ENCODE data around the gene NCF4. TPM values are rescaled to one million over a fixed set of nuclear protein-coding genes. Genes with fewer than 3 reads are reported as not detected.

Gene NCF4
- total and polyA plus RNA-seq, 2 of the 4 experiments (the other 2 are of a cell fraction), result not detected

DNA sequence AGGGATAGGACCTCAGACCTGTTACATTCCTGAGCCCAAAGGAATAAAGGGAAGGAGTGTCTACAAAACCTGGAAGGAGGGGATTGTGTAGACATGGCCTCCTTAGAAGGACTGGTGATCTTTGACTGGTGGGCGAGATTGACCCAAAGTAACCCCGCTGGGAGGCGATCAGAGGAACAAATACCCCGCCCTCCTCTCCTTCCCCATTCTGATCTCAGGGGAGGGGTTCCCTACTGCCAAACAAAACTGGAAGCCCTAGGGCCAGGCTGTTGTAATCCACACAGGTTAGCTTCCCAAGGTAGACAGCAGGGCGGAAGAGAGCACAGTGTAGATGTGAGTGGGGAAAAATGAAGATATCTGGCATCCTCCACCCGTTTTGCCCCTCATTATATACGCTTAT is 24.7 kb downstream of the NCF4 start:
- POLR2A ChIA-PET (ENCODE audit: unreplicated experiment), result no interaction called here
- H3K27me3 ChIP-seq (ENCODE audit: control insufficient read depth, insufficient read depth, low read length), result peaks cover 6% of the 10 kb centered on the region
- dilution Hi-C loops (cut with HindIII; ENCODE audit: low sequenced_read_pairs, unreplicated experiment), result no loop called here

More for the DNA sequence above, 24.7 kb downstream of the NCF4 start:
- no peaks in the 10 kb centered on the region for H4K20me1 ChIP-seq (ENCODE audit: insufficient read depth, low read length)
- no peak overlapping the region for H3K4me3 ChIP-seq (ENCODE audit: insufficient read depth, low read depth, low read length)
- H2BK20ac ChIP-seq (ENCODE audit: low read depth, low read length), result no peak overlapping the region
- intact Hi-C loops (cut with micrococcal nuclease), result no loop called here
- H3K23ac ChIP-seq (ENCODE audit: low read depth, low read length), result no peak overlapping the region
- no peak overlapping the region for H3K9ac ChIP-seq (ENCODE audit: low read depth, low read length)
- H2AK9ac ChIP-seq (replicated peaks; ENCODE audit: low read depth, low read length, poor library complexity), result no peak overlapping the region
- H2BK5ac ChIP-seq (ENCODE audit: low read depth, low read length, poor library complexity, severe bottlenecking), result no peak overlapping the region
- CTCF ChIA-PET, result no interaction called here
- no peak overlapping the region for H3K4me2 ChIP-seq (ENCODE audit: low read depth, low read length)
- no peak overlapping the region for H4K5ac ChIP-seq (ENCODE audit: low read depth, low read length)
- no peaks in the 10 kb centered on the region for H3K9me1 ChIP-seq (ENCODE audit: insufficient read depth, low read length)
- in situ Hi-C loops (cut with MboI; ENCODE audit: low sequenced_read_pairs), result no loop called here
- H3K14ac ChIP-seq (replicated peaks; ENCODE audit: low read depth, low read length), result no peak overlapping the region
- H4K8ac ChIP-seq (ENCODE audit: low read depth in 2 of 2, low read length in 2 of 2), result no peak overlapping the region
- no peak overlapping the region for H2BK15ac ChIP-seq (ENCODE audit: low read depth, low read length)
- no TSS peak for BruUV-seq (replicated peaks)
- no peak overlapping the region for H3K4ac ChIP-seq (ENCODE audit: low read depth, low read length)
- H4K91ac ChIP-seq (ENCODE audit: insufficient read depth, low read depth, low read length), result no peak overlapping the region
- H2AFZ ChIP-seq (replicated peaks; ENCODE audit: low read length, poor library complexity), result no peak overlapping the region
- WGBS, 2 experiments (ENCODE audit: extremely low coverage in 2 of 2, insufficient read length in 1 of 2), result no CpG with 5 or more reads among the region's 7 CpGs
- H3K9me3 ChIP-seq (ENCODE audit: control insufficient read depth, insufficient read depth, low read length), result peaks cover 2% of the 10 kb centered on the region; the same call in 1 of the 2 replicates
- no peak overlapping the region for H3K18ac ChIP-seq (ENCODE audit: low read depth, low read length)
- TF ChIP-seq MXI1 (IDR thresholded peaks at IDR 0.05; ENCODE audit: borderline replicate concordance, low read depth, low read length) (no peak), RCOR1 (IDR thresholded peaks at IDR 0.05; ENCODE audit: insufficient replicate concordance, low read length) (no peak), BHLHE40 (IDR thresholded peaks at IDR 0.05; ENCODE audit: low read depth, low read length) (no peak), NFE2L2 (IDR thresholded peaks at IDR 0.05; ENCODE audit: low read depth, low read length) (no peak), FOS (IDR thresholded peaks at IDR 0.05; ENCODE audit: low read depth, low read length) (no peak)
- DNase-seq (no peak), ATAC-seq (ENCODE audit: low read depth) (no peak)
- H3K56ac ChIP-seq (ENCODE audit: extremely low read depth, insufficient read depth, low read length), result no peak overlapping the region
- H3K79me1 ChIP-seq (ENCODE audit: low read depth in 1 of 2, low read length in 2 of 2), result no peaks in the 10 kb centered on the region
- no peak overlapping the region for H2BK120ac ChIP-seq (ENCODE audit: low read depth, low read length)
- no peak overlapping the region for H3K27ac ChIP-seq (ENCODE audit: insufficient read depth, low read length)
- no peaks in the 10 kb centered on the region for H3K36me3 ChIP-seq (ENCODE audit: control insufficient read depth, insufficient read depth, low read length)
- no peaks in the 10 kb centered on the region for H3K4me1 ChIP-seq (ENCODE audit: control insufficient read depth, insufficient read depth, low read length)
- no peak overlapping the region for H2AK5ac ChIP-seq (ENCODE audit: low read depth, low read length)

Data from IMR-90 (cell line).